Astrocyte of the spinal cord (primary cell): Measurements from ENCODE around the gene SMIM24.

ENCODE experiments used
- DNase-seq: peaks from one replicate; pipeline ENCODE4 v3.0.0; 2011; ENCODE audit warnings: low read depth, low spot score
- H3K4me3 ChIP-seq: 2 replicates; pipeline ENCODE4 v1.5.1; 2011; ENCODE audit warnings: low read depth, mild to moderate bottlenecking, low read length, moderate library complexity
- in situ Hi-C: cut with HindIII; loops from 2 replicates; pipeline ENCODE4 v1.10.0; 2017; ENCODE audit warnings: low sequenced_read_pairs
- TF ChIP-seq, protein P1 (sequence below): IDR thresholded peaks from 2 replicates; pipeline ENCODE4 v1.5.1; 2012; ENCODE audit warnings: low read depth, mild to moderate bottlenecking, low read length, inconsistent platforms

SMIM24 gene

DNA sequence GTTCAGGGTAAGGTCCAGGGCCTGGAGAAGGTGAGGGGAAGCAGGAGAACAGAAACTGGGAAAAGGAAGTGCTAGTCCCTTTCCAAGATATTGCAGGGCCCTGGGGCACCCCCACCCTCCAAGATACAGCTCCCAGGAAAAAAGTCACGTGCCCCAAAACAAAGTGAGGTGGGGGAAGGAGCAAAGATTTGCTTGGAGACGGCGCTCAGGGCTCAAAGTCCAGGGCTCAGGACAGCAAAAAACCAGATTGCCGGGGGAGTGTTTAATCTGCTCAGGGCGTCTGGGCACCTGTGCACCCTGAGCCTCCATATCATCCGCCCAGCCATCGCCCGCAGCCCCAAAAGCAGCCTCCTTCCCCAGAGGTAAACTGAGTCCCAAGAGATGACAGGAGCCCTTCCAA, 6.3 kb downstream of the SMIM24 start:
- no peak overlapping the region for H3K4me3 ChIP-seq
- TF ChIP-seq, protein P1, sequence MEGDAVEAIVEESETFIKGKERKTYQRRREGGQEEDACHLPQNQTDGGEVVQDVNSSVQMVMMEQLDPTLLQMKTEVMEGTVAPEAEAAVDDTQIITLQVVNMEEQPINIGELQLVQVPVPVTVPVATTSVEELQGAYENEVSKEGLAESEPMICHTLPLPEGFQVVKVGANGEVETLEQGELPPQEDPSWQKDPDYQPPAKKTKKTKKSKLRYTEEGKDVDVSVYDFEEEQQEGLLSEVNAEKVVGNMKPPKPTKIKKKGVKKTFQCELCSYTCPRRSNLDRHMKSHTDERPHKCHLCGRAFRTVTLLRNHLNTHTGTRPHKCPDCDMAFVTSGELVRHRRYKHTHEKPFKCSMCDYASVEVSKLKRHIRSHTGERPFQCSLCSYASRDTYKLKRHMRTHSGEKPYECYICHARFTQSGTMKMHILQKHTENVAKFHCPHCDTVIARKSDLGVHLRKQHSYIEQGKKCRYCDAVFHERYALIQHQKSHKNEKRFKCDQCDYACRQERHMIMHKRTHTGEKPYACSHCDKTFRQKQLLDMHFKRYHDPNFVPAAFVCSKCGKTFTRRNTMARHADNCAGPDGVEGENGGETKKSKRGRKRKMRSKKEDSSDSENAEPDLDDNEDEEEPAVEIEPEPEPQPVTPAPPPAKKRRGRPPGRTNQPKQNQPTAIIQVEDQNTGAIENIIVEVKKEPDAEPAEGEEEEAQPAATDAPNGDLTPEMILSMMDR, result no peak
- in situ Hi-C loops, result no loop called here
- DNase-seq, result no peak

DNA sequence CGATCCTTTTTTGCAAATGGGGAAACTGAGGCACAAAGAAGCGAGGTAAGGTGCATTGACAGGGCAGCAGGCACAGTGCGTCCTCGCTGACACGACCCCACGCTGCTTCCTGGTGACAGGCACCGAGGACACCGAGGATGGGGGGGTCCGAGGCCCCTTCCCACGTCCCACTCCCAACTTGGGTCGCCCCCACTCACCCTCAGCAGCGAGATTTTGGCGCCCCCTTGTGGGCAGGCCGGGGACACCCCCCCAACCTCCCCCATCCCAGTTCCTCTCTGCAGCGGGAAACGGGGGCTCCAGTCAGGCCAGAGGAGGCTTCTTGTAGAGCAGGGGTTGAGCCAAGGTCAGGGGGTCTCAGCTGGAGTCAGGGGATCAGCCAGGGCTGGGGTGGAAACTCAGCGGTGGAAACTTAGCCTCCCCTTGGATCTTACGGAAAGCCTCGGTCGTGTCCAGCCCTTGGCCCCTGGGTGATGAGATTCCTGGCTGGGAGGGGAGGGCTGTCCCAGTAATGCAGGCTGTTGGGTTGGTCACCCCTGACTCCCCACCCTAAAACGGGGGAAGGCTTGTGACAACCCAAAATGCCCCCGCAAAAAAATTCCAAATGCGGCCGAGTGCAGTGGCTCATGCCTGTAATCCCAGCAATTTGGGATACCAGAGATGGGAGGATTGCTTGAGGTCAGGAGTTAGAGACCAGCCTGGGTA, 8.2 kb downstream of the SMIM24 start:
- in situ Hi-C loops, result no loop called here
- TF ChIP-seq, protein P1, result peak; percentile 92
- no peak overlapping the region for H3K4me3 ChIP-seq
- DNase-seq, result no peak

DNA sequence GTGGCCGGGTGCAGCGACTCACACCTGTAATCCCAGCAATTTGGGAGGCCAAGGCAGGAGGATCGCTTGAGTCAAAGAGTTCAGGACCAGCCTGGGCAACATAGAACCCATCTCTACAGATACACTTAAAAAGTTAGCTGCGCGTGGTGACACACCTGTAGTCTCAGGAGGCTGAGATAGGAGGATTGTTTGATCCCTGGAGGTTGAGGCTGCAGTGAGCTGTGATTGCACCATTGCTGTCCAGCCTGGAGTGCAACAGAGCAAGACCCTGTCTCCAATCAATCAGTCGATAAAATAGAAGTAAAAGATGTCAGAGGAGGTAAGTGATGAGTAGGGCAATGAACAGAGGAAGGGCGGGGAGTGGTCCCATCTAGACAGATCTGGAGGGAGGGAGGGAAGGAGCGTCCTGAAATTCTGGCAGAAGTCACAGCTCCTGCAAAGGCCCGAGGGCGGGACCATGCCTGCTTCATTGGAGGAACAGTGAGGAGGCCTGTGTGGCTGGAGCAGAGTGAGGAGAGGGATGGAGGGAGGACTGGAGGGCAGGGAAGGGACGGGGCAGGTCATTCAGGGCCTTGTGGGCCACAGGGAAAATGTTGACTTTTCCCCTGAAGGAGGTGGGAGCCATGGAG, 9.7 kb downstream of the SMIM24 start:
- in situ Hi-C loops, result no loop called here
- no peak for DNase-seq
- no peak overlapping the region for H3K4me3 ChIP-seq
- TF ChIP-seq, protein P1, result no peak

DNA sequence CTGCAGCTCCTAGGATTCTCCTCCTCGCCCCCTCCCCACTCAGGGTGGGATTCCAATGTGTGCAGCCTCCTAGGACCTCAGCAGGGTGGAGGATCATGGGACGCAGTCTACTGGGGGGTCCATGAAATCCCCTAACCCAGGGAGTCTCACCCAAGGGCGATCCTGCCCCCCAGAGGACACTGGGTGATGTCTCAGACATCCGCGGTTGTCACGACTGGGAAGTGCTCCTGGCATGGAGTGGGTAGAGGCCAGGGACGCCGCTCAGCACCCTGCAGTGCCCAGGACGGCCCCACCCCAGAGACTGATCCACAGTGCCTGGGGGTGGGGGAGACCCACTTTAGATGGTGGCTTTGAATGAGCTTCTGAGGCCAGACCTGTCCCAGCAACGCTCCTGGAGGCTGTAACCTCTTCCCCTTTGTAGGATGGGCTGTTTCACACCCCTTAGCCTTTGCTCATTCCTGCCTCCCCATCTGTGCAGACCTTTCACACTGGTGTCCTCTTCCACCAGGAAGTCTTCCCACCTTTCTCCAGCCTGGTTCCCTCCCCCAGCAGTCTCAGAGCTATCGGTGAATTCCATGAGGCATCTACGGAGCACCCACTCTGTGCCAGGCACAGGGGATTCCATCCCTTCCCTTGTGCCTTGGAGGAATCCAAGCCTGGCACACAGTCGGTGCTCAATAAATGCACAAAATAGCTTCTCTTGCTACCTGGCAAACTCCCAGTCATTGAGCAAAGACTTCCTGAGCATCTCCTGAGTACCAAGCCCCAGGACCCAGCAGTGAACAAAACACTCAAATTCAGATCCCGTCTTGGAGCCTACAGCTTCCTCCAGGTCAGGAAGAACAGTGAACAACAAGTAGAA, 10.5 kb downstream of the SMIM24 start:
- no peak for DNase-seq
- in situ Hi-C loops, result no loop called here
- no peak overlapping the region for H3K4me3 ChIP-seq
- TF ChIP-seq, protein P1, result no peak

DNA sequence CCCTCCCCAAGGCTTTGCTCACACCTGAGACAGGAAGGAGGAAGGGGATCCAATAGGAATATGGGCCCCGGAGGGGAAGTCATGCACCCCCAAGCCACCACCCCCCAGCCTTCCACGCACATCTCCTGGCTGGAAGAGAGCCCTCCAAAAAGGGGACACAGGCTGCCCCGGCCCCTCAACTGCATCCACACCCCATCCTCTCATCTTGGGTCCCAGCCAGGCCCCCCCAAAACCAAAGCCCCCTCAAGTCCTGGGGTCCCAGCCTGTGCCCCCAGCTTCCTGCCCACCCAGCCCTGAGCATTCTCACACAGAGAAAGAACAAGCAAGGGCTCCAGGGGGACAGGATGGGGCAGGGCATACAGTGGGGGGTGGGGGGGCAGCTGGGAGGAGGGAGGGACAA, 12.1 kb downstream of the SMIM24 start:
- H3K4me3 ChIP-seq, result no peak overlapping the region
- no peak for DNase-seq
- in situ Hi-C loops, result no loop called here
- TF ChIP-seq, protein P1, result no peak

DNA sequence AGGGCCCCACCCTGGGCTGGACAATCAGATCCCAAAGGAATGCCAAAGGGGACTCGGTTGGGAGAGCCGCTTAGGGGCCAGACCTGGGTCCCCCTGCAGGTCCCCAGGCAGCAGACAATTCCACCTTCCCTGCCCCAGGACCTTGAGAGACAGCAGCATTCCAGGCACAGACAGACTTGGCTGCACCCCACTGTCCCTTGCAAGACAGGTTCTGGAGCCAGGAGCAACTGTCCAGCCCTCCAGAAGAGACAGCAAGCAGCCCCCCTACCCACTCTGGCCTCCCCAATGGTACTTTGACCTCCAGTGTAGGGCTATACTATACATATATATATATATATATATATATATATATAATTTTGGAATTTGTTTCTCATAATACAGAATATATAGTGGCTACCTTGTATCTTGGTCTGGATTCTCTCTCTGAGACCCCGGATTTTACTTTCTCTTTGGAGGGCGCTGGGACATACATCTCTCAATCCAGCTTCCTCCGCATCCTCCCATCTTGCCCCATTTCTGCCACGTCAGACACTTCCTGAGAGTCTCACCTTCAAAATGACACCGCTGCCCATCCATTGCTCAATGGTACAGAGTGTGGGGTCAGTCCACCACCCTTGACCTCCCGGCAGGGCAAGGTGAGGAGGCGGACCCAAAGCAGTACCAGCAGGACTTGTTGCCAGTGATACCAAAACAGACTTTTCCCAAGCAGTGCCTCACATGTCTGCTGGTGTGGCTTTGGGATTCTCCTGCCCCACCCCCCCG, 12.7 kb downstream of the SMIM24 start:
- H3K4me3 ChIP-seq, result no peak overlapping the region
- in situ Hi-C loops, result no loop called here
- DNase-seq, result no peak
- TF ChIP-seq, protein P1, result no peak
